Kidney (tissue), 14 donors: Measurements from ENCODE around the gene SERPINE1. TPM values are rescaled to one million over a fixed set of nuclear protein-coding genes. Genes with fewer than 3 reads are reported as not detected.

ENCODE experiments used
- DNase-seq, 5 donors: peaks; one replicate each; pipeline ENCODE4 v3.0.0-alpha.2; 2013 to 2020
- FAIRE-seq: peaks from 2 replicates; lab custom pipeline; 2012; peaks lifted over from hg19 to GRCh38; lab: Jason Lieb, UNC
- H3K27ac ChIP-seq, 2 donors: one replicate each; pipeline ENCODE4 v1.7.0; 2013; ENCODE audit warnings: low read depth in 2 of 2, low read length in 2 of 2, inconsistent platforms in 1 of 2
- H3K27me3 ChIP-seq: one replicate; pipeline ENCODE4 v1.7.1; 2013; ENCODE audit warnings: low read length, inconsistent platforms; ENCODE audit not compliant: control insufficient read depth, insufficient read depth
- H3K36me3 ChIP-seq, 3 donors: one replicate each; pipeline versions ENCODE4 v1.7.0 to v1.7.1; 2013; ENCODE audit warnings: low read length in 3 of 3, control low read depth in 1 of 3, inconsistent platforms in 1 of 3; ENCODE audit not compliant: insufficient read depth in 3 of 3, control insufficient read depth in 2 of 3
- H3K4me1 ChIP-seq, 3 donors: one replicate each; pipeline versions ENCODE4 v1.7.0 to v1.7.1; 2013; ENCODE audit warnings: low read length in 3 of 3, inconsistent platforms in 1 of 3, low read depth in 1 of 3; ENCODE audit not compliant: control insufficient read depth in 2 of 3, insufficient read depth in 2 of 3
- H3K4me3 ChIP-seq, 3 donors: one replicate each; pipeline versions ENCODE4 v1.7.0 to v1.8.1; 2013; ENCODE audit warnings: low read length in 3 of 3, control low read depth in 1 of 3, inconsistent platforms in 1 of 3
- H3K9ac ChIP-seq, 3 donors: one replicate each; pipeline versions ENCODE4 v1.7.0 to v1.7.1; 2013; ENCODE audit warnings: low read length in 3 of 3, control low read depth in 1 of 3, inconsistent platforms in 1 of 3
- H3K9me3 ChIP-seq, 3 donors: one replicate each; pipeline versions ENCODE4 v1.7.0 to v1.7.1; 2013; ENCODE audit warnings: low read length in 3 of 3, control low read depth in 1 of 3, inconsistent platforms in 1 of 3; ENCODE audit not compliant: control insufficient read depth in 2 of 3, insufficient read depth in 1 of 3
- CTCF ChIP-seq: IDR thresholded peaks from 3 replicates; pipeline ENCODE4 v1.5.1; 2012; ENCODE audit warnings: mild to moderate bottlenecking, moderate library complexity, borderline replicate concordance; ENCODE audit not compliant: insufficient read depth; ENCODE audit errors: extremely low read depth
- intact Hi-C: fragments of 100-400 bp; cut with DNase I; formaldehyde crosslinking; loops from one replicate; pipeline ENCODE4 v1.11.1; 2022
- polyA plus RNA-seq: library from polyadenylated mRNA; stranded (reverse); fragments of 350-450 nt; fragmentation: Illumina TruSeq; extraction: RNeasy Lipid Tissue Mini Kit (QIAGEN cat#74804); gene quantifications from one replicate; pipeline ENCODE4 v1.2.3, GENCODE V29; 2014; ENCODE audit warnings: low read depth, low replicate concordance; ENCODE audit not compliant: insufficient read depth
- total RNA-seq: library from RNA; stranded (reverse); fragmentation: NEBNext Ultra II Directional; extraction: Animal tissue kit (Norgen Biotek cat#: 25700); gene quantifications from one replicate; pipeline ENCODE4 v1.2.1, GENCODE V29; 2021
- donor health status: control.
- donor health status: control.
- donor health status: control.
- donor health status: control.
- donor health status: control.
- donor health status: DM: yes; HTN: yes; CAD: no.
- donor health status: Normal renal cell carcinoma (clear cell type).

The SERPINE1 gene
- total and polyA plus RNA-seq, 2 donors from 2014 or later = 3.5 to 9.9 TPM

- H3K9ac ChIP-seq = no peak overlapping the region
- no peak overlapping the region for H3K27ac ChIP-seq
- no peaks in the 10 kb centered on the region for H3K27me3 ChIP-seq
- DNase-seq = no peak
- H3K9me3 ChIP-seq = no peaks in the 10 kb centered on the region
- no peak for TF ChIP-seq CTCF
- no peak for FAIRE-seq
- H3K4me3 ChIP-seq = no peak overlapping the region
- intact Hi-C loops = no loop called here
- H3K4me1 ChIP-seq = peaks cover 0 to 3% (median 0%) of the 10 kb centered on the region in 3 donors
- no peaks in the 10 kb centered on the region for H3K36me3 ChIP-seq
Measured at GRCh38 chr7:101115215-101115614, 11.7 kb upstream of the SERPINE1 start.

GRCh38 chr7:101116898-101117297 is 10.0 kb upstream of the SERPINE1 start:
- Histone ChIP-seq H3K36me3 (no peaks in the 10 kb centered on the region), H3K27me3 (no peaks in the 10 kb centered on the region), H3K9me3 (no peaks in the 10 kb centered on the region), H3K27ac (no peak overlapping the region), H3K4me3 (no peak overlapping the region), H3K4me1 (peaks cover 0 to 1% (median 0%) of the 10 kb centered on the region in 3 donors), H3K9ac (no peak overlapping the region)
- intact Hi-C loops = no loop called here
- DNase-seq = no peak
- TF ChIP-seq CTCF = no peak
- no peak for FAIRE-seq

- no peaks in the 10 kb centered on the region for H3K9me3 ChIP-seq
- no peak overlapping the region for H3K4me3 ChIP-seq
- no peak for TF ChIP-seq CTCF
- H3K4me1 ChIP-seq = peaks cover 0 to 2% (median 0%) of the 10 kb centered on the region in 3 donors
- no peak for DNase-seq
- H3K9ac ChIP-seq = no peak overlapping the region
- no peaks in the 10 kb centered on the region for H3K27me3 ChIP-seq
- no peak for FAIRE-seq
- no peak overlapping the region for H3K27ac ChIP-seq
- H3K36me3 ChIP-seq = no peaks in the 10 kb centered on the region
- intact Hi-C loops = no loop called here
Measured at GRCh38 chr7:101118856-101119255, 8.0 kb upstream of the SERPINE1 start.

GRCh38 chr7:101119876-101120275 is 7.0 kb upstream of the SERPINE1 start:
- DNase-seq (no peak), FAIRE-seq (no peak)
- intact Hi-C loops = no loop called here
- no peak for TF ChIP-seq CTCF
- Histone ChIP-seq H3K9me3 (no peaks in the 10 kb centered on the region), H3K27me3 (no peaks in the 10 kb centered on the region), H3K4me3 (no peak overlapping the region), H3K4me1 (peaks cover 0 to 4% (median 0%) of the 10 kb centered on the region in 3 donors), H3K9ac (no peak overlapping the region), H3K27ac (no peak overlapping the region), H3K36me3 (no peaks in the 10 kb centered on the region)
